Measurements from ENCODE around the gene FGF3. TPM values are rescaled to one million over a fixed set of nuclear protein-coding genes. Genes with fewer than 3 reads are reported as not detected.

The FGF3 gene
- polyA plus RNA-seq, 3 donors, result not detected

GRCh38 chr11:69848201-69848600, 29.0 kb upstream of the FGF3 start:
- DNase-seq (ENCODE audit: low read depth in 3 of 3, low spot score in 2 of 3), result no peak

GRCh38 chr11:69844396-69844795, 25.2 kb upstream of the FGF3 start:
- DNase-seq (ENCODE audit: low read depth in 3 of 3, low spot score in 2 of 3), result no peak

GRCh38 chr11:69843529-69843921, 24.3 kb upstream of the FGF3 start:
- no peak for DNase-seq (ENCODE audit: low read depth in 3 of 3, low spot score in 2 of 3)

- DNase-seq (ENCODE audit: low read depth in 3 of 3, low spot score in 2 of 3), result no peak
Observed at GRCh38 chr11:69842746-69843528, 23.7 kb upstream of the FGF3 start.

- no peak for DNase-seq (ENCODE audit: low read depth in 3 of 3, low spot score in 2 of 3)
Observed at GRCh38 chr11:69841859-69842698, 22.9 kb upstream of the FGF3 start.

- DNase-seq (ENCODE audit: low read depth in 3 of 3, low spot score in 2 of 3), result no peak
Observed at GRCh38 chr11:69841170-69841858, 22.1 kb upstream of the FGF3 start.

- DNase-seq (ENCODE audit: low read depth in 3 of 3, low spot score in 2 of 3), result no peak
Observed at GRCh38 chr11:69840371-69841169, 21.4 kb upstream of the FGF3 start.

GRCh38 chr11:69839516-69839915, 20.3 kb upstream of the FGF3 start:
- no peak for DNase-seq (ENCODE audit: low read depth in 3 of 3, low spot score in 2 of 3)

GRCh38 chr11:69837791-69838190, 18.6 kb upstream of the FGF3 start:
- no peak for DNase-seq (ENCODE audit: low read depth in 3 of 3, low spot score in 2 of 3)

- no peak for DNase-seq (ENCODE audit: low read depth in 3 of 3, low spot score in 2 of 3)
Observed at GRCh38 chr11:69836401-69836800, 17.2 kb upstream of the FGF3 start.

GRCh38 chr11:69834811-69835800, 15.9 kb upstream of the FGF3 start:
- DNase-seq (ENCODE audit: low read depth in 3 of 3, low spot score in 2 of 3), result no peak

GRCh38 chr11:69834251-69834650, 15.0 kb upstream of the FGF3 start:
- no peak for DNase-seq (ENCODE audit: low read depth in 3 of 3, low spot score in 2 of 3)

GRCh38 chr11:69832561-69833413, 13.6 kb upstream of the FGF3 start:
- DNase-seq (ENCODE audit: low read depth in 3 of 3, low spot score in 2 of 3), result no peak

- DNase-seq (ENCODE audit: low read depth in 3 of 3, low spot score in 2 of 3), result no peak
Observed at GRCh38 chr11:69831985-69832384, 12.8 kb upstream of the FGF3 start.

- no peak for DNase-seq (ENCODE audit: low read depth in 3 of 3, low spot score in 2 of 3)
Observed at GRCh38 chr11:69830086-69830485, 10.9 kb upstream of the FGF3 start.

- DNase-seq (ENCODE audit: low read depth in 3 of 3, low spot score in 2 of 3), result no peak
Observed at GRCh38 chr11:69828971-69829344, 9.7 kb upstream of the FGF3 start.

GRCh38 chr11:69828276-69828970, 9.2 kb upstream of the FGF3 start:
- no peak for DNase-seq (ENCODE audit: low read depth in 3 of 3, low spot score in 2 of 3)

- no peak for DNase-seq (ENCODE audit: low read depth in 3 of 3, low spot score in 2 of 3)
Observed at GRCh38 chr11:69826773-69827172, 7.6 kb upstream of the FGF3 start.

Data from right renal cortex interstitium (tissue), 3 donors.